Endothelial cell (in vitro differentiated cells): ENCODE measurements around the gene GATA5. TPM values are rescaled to one million over a fixed set of nuclear protein-coding genes. Genes with fewer than 3 reads are reported as not detected.

Source experiments
- DNase-seq: peaks from one replicate; pipeline ENCODE4 v3.0.0; 2021; ENCODE audit warnings: low spot score
- H3K27ac Mint-ChIP-seq: one replicate; pipeline ENCODE4 v1.8.0; 2021; ENCODE audit warnings: mixed read lengths, inconsistent platforms; ENCODE audit not compliant: unreplicated experiment
- H3K27me3 Mint-ChIP-seq: one replicate; pipeline ENCODE4 v1.8.0; 2021; ENCODE audit warnings: mild to moderate bottlenecking, moderate library complexity, mixed read lengths, inconsistent platforms; ENCODE audit not compliant: unreplicated experiment
- H3K36me3 Mint-ChIP-seq: one replicate; pipeline ENCODE4 v1.8.0; 2021; ENCODE audit warnings: mild to moderate bottlenecking, low read depth, mixed read lengths, inconsistent platforms; ENCODE audit not compliant: unreplicated experiment
- H3K4me1 Mint-ChIP-seq: one replicate; pipeline ENCODE4 v1.8.0; 2021; ENCODE audit warnings: mild to moderate bottlenecking, mixed read lengths, inconsistent platforms; ENCODE audit not compliant: unreplicated experiment
- H3K4me3 Mint-ChIP-seq: one replicate; pipeline ENCODE4 v1.8.0; 2021; ENCODE audit warnings: mild to moderate bottlenecking, mixed read lengths, inconsistent platforms; ENCODE audit not compliant: unreplicated experiment
- H3K9me3 Mint-ChIP-seq: one replicate; pipeline ENCODE4 v1.8.0; 2021; ENCODE audit warnings: mixed read lengths, inconsistent platforms; ENCODE audit not compliant: unreplicated experiment
- CTCF ChIP-seq: fragments of 200-600 bp; sonication (generic); IDR thresholded peaks from one replicate; pipeline ENCODE4 v1.5.0; 2021; ENCODE audit warnings: antibody characterized with exemption; ENCODE audit not compliant: unreplicated experiment
- total RNA-seq: library from RNA; stranded (reverse); fragmentation: NEBNext Ultra II Directional; extraction: Animal tissue kit (Norgen Biotek cat#: 25700); gene quantifications from one replicate; pipeline ENCODE4 v1.2.1, GENCODE V29; 2021; ENCODE audit not compliant: unreplicated experiment

GATA5 gene
- total RNA-seq, 1 donor from 2014 or later: not detected

GRCh38 chr20:62451156-62451767 lies 24.5 kb downstream of the GATA5 start:
- no peak for TF ChIP-seq CTCF
- no peak overlapping the region for H3K27ac Mint-ChIP-seq
- H3K4me3 Mint-ChIP-seq: no peak overlapping the region
- DNase-seq: no peak
- no peaks in the 10 kb centered on the region for H3K36me3 Mint-ChIP-seq
- H3K4me1 Mint-ChIP-seq: no peaks in the 10 kb centered on the region
- no peaks in the 10 kb centered on the region for H3K9me3 Mint-ChIP-seq
- peaks cover 7% of the 10 kb centered on the region for H3K27me3 Mint-ChIP-seq

GRCh38 chr20:62449951-62450691 lies 25.7 kb downstream of the GATA5 start:
- Mint-ChIP-seq H3K4me1 (no peaks in the 10 kb centered on the region), H3K27me3 (peaks cover 6% of the 10 kb centered on the region), H3K9me3 (no peaks in the 10 kb centered on the region), H3K27ac (no peak overlapping the region), H3K4me3 (no peak overlapping the region), H3K36me3 (no peaks in the 10 kb centered on the region)
- no peak for TF ChIP-seq CTCF
- no peak for DNase-seq

GRCh38 chr20:62448788-62449187 lies 27.0 kb downstream of the GATA5 start:
- no peak for TF ChIP-seq CTCF
- Mint-ChIP-seq H3K36me3 (no peaks in the 10 kb centered on the region), H3K4me3 (no peak overlapping the region), H3K9me3 (no peaks in the 10 kb centered on the region), H3K27ac (no peak overlapping the region), H3K4me1 (no peaks in the 10 kb centered on the region), H3K27me3 (peaks cover 6% of the 10 kb centered on the region)
- DNase-seq: no peak

GRCh38 chr20:62448038-62448437 lies 27.8 kb downstream of the GATA5 start:
- Mint-ChIP-seq H3K27me3 (peaks cover 7% of the 10 kb centered on the region), H3K4me1 (no peaks in the 10 kb centered on the region), H3K36me3 (no peaks in the 10 kb centered on the region), H3K27ac (no peak overlapping the region), H3K9me3 (no peaks in the 10 kb centered on the region), H3K4me3 (no peak overlapping the region)
- no peak for TF ChIP-seq CTCF
- no peak for DNase-seq
